Activated naive CD8-positive, alpha-beta T cell treated with anti-CD3 and anti-CD28 coated beads, Interleukin-2, amount 50 U/mL, for 16 hours (primary cell): Measurements from ENCODE around the gene SNAPC3.
A peak's percentile ranks its signal among the peaks of the same experiment; 100 is the strongest.
"Not testable (repeated sequence)": the region's sequence is repeated elsewhere in the genome, so short reads cannot be mapped to it uniquely, and the experiment has no call there.

ENCODE experiments used
- DNase-seq: peaks from one replicate; pipeline ENCODE4 v3.0.0-alpha.2; 2020; ENCODE audit warnings: low read depth, low spot score

SNAPC3 gene

GRCh38 chr9:15422372-15423230 lies at the start of gene SNAPC3:
Gene SNAPC3 (plus strand): TSS chr9:15422876. CDS start chr9:15422880, 4 bp downstream.
- DNase-seq = peak; percentile 68

GRCh38 chr9:15373881-15374280 lies 48.8 kb upstream of the SNAPC3 start:
- no peak for DNase-seq

- no peak for DNase-seq
Measured at GRCh38 chr9:15374310-15374709, 48.4 kb upstream of the SNAPC3 start.

- DNase-seq = no peak
Measured at GRCh38 chr9:15374825-15375224, 47.9 kb upstream of the SNAPC3 start.

- DNase-seq = no peak
Measured at GRCh38 chr9:15377625-15378540, 44.8 kb upstream of the SNAPC3 start.

GRCh38 chr9:15379317-15379716 lies 43.4 kb upstream of the SNAPC3 start:
- DNase-seq = not testable (repeated sequence)

GRCh38 chr9:15379888-15380287 lies 42.8 kb upstream of the SNAPC3 start:
- DNase-seq = not testable (repeated sequence)

GRCh38 chr9:15381491-15381890 lies 41.2 kb upstream of the SNAPC3 start:
- no peak for DNase-seq

- no peak for DNase-seq
Measured at GRCh38 chr9:15386465-15386864, 36.2 kb upstream of the SNAPC3 start.

GRCh38 chr9:15389173-15389572 lies 33.5 kb upstream of the SNAPC3 start:
- no peak for DNase-seq

- DNase-seq = no peak
Measured at GRCh38 chr9:15389631-15390030, 33.0 kb upstream of the SNAPC3 start.

GRCh38 chr9:15390201-15390600 lies 32.5 kb upstream of the SNAPC3 start:
- DNase-seq = no peak

- DNase-seq = no peak
Measured at GRCh38 chr9:15392363-15392762, 30.3 kb upstream of the SNAPC3 start.

GRCh38 chr9:15400281-15400941 lies 22.3 kb upstream of the SNAPC3 start:
- no peak for DNase-seq

GRCh38 chr9:15401266-15401665 lies 21.4 kb upstream of the SNAPC3 start:
- no peak for DNase-seq

GRCh38 chr9:15403155-15403554 lies 19.5 kb upstream of the SNAPC3 start:
- no peak for DNase-seq

- no peak for DNase-seq
Measured at GRCh38 chr9:15404171-15404570, 18.5 kb upstream of the SNAPC3 start.

- no peak for DNase-seq
Measured at GRCh38 chr9:15416880-15417279, 5.8 kb upstream of the SNAPC3 start.

- DNase-seq = no peak
Measured at GRCh38 chr9:15417626-15418025, 5.0 kb upstream of the SNAPC3 start.

- DNase-seq = no peak
Measured at GRCh38 chr9:15420796-15421195, 1.9 kb upstream of the SNAPC3 start.

GRCh38 chr9:15421532-15421931 lies 1.1 kb upstream of the SNAPC3 start:
- no peak for DNase-seq

GRCh38 chr9:15421990-15422371 lies 695 bp upstream of the SNAPC3 start:
- DNase-seq = no peak
